ENCODE results near the gene C1QTNF3.
"Not testable (repeated sequence)": the region's sequence is repeated elsewhere in the genome, so short reads cannot be mapped to it uniquely, and the experiment has no call there.

The C1QTNF3 gene, protein sequence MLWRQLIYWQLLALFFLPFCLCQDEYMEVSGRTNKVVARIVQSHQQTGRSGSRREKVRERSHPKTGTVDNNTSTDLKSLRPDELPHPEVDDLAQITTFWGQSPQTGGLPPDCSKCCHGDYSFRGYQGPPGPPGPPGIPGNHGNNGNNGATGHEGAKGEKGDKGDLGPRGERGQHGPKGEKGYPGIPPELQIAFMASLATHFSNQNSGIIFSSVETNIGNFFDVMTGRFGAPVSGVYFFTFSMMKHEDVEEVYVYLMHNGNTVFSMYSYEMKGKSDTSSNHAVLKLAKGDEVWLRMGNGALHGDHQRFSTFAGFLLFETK

DNA sequence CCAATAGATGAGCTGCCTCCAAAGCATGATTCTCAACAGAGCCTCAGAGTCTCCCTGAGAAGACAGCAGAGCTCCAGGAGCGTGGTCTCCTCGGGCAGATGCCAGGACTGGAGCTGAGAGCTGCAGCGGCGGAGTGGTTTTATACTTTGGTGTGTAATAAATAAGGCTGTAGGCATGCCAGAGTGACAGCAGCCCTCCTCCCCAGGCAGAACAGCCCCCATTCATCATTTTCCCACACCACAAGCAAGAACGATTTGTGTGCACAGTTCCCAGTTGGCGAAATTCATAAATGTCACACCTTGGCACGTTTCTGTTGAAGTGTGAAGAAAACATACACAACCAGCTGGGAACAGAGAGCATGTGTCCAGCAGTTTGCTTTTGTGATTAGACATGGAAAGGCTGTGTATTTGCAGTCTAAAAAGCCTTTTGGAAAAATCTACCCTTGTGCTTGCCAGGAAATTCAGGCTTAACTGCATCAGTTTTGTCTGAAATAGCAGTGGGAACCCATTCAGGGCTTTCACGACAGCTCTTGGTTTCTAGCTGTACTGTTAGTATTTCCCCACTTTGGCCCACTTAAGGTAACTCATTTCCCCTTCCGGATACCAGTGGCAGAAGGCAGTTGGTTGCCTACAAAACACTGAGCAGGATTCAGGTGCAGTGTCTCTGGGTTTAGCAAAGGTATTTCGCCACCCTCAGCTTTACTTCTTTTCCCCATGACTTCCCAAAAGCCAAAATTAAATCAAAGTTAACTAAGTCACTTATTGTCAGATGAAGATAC is at the start of gene C1QTNF3:
Gene C1QTNF3, minus strand, starts transcription at position 115 of the 778 bp plus-strand sequence. Its CDS starts 88 bp downstream, at position 27.
- no peak for DNase-seq (ENCODE audit: low spot score)

DNA sequence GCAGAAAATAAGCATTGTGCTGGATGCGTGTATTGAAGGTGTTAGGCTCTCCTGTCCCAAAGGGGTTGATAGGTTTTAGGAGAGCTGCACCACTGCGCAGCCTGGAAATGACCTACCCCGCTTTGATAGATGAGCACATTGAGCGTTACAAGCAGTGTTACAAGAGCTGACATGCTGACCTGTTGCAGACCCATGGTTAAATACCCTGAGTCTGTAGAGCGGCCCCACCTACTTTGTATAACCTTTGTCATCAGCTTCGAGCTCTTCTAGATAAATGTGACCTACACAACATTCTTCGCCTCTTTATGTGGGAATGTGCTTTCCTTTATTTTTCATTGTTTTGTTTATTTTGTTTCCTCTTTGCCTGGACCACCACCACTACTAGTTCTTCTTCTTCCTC is 48.0 kb upstream of the C1QTNF3 start:
- DNase-seq (ENCODE audit: low spot score): peak; percentile 2

DNA sequence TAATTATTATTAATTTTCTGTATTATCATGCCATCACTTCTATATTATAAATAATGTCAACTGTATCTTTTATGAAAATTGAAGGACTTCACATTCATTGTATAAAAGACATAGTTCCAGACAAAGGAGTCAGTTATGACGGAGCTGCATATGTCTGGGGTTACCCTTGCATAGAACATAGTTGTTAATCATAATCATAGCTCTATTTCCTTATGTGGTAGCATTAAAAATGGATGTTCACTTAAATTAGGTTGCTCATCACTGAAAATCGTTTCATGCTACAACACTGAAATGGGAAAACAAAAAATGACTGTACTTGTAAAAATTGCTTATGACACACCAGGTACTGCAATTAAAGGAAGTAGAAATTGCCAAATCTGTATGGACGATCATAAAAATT is 46.8 kb upstream of the C1QTNF3 start:
- DNase-seq (ENCODE audit: low spot score): not testable (repeated sequence)

DNA sequence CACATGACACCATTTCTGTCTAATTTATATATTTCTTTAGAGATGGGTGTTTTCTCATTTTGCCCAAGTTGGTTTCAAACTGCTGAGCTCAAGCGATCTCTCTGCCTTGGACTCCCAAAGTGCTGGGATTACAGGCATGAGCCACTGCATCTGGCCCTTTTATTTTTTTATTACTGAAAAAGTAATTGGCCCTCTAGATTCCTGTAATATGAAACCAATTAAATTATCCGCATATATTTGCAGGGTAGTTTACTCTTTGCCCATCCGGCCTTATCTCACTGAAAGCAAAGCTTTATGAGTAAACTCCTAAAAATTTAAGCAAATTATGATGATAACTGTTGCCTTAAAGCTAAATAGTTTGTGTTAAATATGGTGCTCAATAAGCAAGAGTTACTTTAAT is 44.7 kb upstream of the C1QTNF3 start:
- DNase-seq (ENCODE audit: low spot score): not testable (repeated sequence)

DNA sequence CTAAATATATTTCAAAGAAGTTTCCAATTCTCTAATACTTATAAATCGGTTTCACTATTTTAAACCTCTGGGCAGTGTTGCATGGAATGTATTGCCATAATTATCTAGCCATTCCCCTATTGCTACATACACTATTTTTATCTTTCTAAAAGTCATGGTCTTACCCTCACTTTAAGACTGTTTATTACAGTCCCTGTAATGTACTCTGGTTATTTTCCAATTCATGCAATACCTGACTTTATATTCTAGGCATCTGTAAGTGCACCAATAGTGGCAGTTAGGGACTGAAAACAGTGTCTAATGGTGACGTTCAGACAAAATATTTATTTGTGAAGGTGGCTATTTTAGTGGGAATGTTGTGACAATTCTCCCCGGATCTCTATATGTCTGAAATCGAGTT is 40.9 kb upstream of the C1QTNF3 start:
- DNase-seq (ENCODE audit: low spot score): not testable (repeated sequence)

DNA sequence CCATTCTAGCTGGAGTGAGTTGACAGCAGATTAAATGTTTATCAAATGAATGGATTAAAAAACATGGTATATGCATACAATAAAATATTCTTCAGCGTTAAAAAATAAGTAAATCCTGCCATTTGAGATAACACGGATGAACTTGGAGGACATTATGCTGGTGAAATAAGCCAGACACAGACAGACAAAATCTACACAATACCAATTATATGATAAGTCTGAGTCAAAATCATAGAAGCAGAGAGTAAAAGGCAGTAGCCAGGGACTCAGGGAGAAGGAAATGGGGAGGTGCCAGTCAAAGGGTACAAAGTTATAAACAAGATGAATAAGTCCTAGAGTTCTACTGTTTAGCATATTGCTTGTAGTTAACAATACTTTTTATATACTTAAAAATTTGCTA is 36.5 kb upstream of the C1QTNF3 start:
- DNase-seq (ENCODE audit: low spot score): not testable (repeated sequence)

DNA sequence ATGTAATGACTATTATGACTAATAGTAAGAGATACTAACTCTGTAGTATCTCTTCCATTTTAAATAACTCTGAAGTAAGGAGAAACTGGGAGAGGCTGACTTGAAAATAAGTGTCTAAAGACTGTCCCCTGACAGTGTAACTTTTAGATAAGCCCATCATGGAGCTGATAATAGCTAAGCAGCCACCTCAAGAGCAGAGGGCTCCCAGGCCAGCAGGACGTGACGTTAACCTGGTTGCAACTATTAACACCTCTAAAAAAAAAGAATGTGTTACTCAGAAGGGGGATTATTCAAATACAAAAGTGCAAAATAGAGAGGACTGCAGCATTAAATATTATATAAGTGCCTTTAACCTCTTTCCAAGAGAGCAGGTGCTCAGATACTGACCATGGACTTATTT is 34.6 kb upstream of the C1QTNF3 start:
- not testable (repeated sequence) for DNase-seq (ENCODE audit: low spot score)

DNA sequence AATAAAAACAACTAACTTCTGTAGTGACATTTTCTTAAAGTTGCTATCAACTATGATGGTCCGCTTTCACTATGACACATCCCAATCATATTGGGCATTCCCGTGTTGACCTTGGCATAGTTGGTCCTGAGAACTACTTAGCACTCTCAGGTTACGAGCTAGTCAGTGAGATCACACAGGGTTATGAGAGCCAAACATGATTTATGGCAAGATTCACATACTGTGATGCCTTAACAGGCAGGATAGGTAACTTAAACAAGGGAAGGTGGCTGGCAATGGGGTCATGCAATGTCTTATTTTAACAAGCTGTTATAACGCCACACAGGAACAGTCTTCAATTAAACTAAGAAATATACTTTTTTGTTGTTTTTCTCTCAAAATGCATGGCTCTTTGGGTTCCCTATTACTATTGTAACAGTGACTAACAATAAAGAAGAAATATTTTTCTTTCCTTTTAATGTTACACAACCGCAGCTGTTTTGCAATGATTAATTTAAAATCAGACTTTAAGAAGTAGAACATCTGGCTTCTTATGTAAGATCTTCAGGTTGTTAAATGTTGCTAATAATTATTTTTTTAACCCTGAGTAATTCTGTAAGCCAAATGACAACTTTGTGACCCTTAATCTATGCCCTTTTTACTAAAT is 33.8 kb upstream of the C1QTNF3 start:
- DNase-seq (ENCODE audit: low spot score): not testable (repeated sequence)

DNA sequence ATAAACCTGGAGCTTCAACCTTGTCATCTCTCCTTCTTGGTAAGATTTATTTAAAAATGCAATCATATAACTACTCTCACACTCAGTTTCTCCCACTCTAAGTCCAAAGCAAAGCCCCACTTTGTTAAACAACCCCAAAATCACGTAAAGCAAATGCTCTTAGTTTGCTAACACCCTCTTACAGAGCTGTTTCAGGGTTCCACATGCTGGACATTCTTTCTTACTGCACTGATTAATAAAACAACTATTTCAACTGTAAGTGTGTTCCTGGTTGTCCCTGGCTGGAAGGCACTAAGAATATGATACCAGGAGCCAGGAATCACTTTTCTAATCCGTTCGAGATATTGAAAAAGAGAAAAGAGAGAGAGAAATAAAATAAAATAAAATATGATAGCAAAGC is 31.5 kb upstream of the C1QTNF3 start:
- DNase-seq (ENCODE audit: low spot score): not testable (repeated sequence)

DNA sequence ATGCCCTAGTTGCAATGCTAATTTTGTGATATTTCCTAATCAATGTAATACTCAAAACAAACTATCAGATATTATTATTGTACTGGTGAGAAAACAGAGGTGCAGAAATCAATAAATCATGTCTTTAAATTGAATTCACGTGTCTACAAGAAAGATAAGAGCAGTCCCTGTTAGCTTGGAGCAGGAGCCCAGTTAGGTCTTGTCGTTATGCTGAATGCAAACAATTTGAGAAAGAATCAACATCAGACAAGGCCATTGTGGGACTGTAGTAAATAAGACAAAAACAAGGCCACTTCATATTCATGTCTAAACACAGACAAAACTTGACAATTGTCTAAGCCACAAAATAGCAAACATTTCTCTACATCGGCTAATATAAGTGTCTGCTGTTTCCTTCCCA is 31.1 kb upstream of the C1QTNF3 start:
- not testable (repeated sequence) for DNase-seq (ENCODE audit: low spot score)

DNA sequence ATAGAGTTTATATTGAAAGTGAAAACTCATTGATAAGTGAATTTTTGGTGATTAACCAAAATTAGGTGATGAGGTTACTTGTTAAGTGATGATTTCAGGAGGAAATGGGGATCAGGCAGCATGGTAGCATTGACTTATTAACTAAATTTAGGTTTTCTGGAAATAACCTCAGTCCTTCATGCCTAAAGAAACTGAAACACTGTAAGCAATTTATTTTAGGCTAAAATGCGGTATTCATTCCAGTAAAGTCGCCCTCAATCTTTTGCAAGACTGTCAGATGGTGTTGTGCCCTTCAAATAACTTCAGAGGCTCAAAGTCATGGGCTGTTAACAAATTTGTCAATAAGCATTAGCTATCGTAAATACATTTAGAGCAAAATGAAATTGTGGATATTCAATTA is 27.6 kb upstream of the C1QTNF3 start:
- not testable (repeated sequence) for DNase-seq (ENCODE audit: low spot score)

DNA sequence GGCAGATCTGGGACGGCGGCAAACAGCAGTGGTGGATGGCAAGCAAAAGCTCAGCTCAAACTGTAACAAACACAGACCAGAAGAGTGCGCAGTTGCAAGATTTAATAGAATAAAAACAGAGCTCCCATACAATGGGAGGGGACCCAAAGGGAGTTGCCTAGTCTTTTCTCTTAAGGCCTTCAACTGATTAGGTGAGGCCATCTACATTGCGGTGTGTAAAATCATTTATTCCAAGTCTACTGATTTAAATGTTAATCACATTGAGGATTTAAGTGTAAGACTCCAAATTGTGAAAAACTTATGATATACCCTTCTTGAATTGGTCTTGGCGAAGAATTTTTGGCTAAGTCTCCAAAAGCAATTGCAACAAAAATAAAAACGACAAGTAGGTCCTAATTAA is 21.6 kb upstream of the C1QTNF3 start:
- no peak for DNase-seq (ENCODE audit: low spot score)

DNA sequence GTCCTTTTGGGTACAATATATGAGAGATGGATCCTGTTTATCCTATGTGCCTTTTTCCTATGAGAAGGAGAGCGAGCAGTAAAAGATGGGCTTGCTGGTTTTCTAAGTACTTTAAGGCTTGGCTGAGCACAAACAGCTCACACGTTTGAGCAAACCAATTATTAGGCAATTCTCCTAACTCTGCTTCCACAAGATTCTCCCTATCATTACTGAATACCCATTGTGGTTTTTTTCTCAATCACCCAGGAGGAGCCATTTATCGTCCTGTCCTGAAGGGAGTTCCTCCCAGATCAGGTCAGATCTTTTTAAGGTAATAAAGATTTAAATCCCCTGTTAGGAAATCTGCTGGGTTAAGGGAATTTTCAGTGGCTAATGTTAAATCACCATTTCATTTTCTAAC is 19.4 kb upstream of the C1QTNF3 start:
- no peak for DNase-seq (ENCODE audit: low spot score)

DNA sequence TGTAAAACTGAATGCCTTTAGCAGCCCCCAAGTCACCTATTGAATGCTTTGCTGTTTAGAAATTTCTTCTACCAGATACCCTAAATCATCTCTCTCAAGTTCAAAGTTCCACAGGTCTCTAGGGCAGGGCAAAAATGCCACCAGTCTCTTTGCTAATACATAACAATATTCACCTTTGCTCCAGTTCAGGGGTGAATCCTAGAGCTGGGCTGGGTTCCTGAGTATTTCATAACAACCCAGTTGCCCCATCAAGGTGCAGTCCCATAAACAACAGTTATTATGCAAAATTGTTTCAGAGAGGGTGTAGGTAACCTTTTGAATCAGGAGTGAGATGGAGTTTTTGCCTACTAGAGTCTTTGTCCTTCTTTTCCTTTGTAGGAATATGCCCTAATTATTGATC is 19.0 kb upstream of the C1QTNF3 start:
- DNase-seq (ENCODE audit: low spot score): no peak

DNA sequence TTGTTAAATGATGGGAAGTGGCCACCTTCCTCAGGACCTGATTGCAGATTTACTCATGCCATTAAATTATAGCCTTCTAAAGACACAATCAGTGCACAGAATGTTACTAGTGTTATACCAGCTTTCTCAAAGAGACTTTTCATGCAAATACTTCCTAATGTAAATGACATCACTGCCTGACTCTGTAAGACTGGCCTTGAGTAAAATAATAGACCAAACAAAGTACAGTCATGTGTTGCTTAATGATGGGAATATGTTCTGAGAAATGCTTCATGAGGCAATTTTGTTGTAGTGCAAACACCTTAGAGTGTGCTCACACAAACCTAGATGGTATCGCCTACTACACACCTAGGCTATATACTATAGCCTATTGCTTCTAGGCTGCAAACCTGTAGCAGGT is 17.0 kb upstream of the C1QTNF3 start:
- DNase-seq (ENCODE audit: low spot score): no peak

DNA sequence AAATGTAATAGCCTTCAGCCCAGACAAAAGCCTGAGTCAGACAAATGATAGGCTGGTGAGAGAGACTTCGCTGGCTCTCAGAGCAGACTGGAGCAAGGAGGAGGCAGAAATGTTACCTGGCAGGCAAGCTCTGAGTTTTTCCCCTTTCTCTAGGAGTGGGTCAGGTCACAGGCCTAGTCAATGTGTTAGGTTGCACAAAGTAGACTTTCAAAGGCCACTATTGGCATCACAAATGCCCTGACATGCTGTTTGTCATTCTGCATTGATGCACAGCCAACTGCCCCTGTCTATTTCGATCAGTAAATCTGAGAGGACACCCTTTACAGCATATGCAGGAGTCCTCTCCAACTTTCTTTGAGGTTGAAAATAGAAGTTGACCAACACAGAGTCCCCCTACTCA is 15.5 kb upstream of the C1QTNF3 start:
- no peak for DNase-seq (ENCODE audit: low spot score)

DNA sequence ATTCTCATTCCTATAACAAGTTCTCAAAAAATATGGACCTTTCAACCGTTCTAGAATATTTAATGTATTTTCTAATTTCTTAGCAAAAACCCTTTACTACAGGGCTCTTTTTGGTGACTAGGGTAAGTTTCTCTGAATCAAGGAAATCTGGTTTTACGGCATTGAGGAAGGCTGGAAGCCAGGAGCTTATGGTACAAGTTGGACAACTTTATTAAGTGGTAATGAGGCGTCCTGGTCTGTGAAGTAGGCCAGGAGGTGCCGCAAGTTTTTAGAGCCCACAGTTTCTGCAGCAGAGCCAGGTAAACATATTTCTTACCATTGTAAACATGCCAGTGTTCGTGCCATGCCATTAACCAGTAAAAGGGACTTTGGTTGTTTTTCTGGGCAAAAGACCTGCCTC is 14.6 kb upstream of the C1QTNF3 start:
- DNase-seq (ENCODE audit: low spot score): no peak

DNA sequence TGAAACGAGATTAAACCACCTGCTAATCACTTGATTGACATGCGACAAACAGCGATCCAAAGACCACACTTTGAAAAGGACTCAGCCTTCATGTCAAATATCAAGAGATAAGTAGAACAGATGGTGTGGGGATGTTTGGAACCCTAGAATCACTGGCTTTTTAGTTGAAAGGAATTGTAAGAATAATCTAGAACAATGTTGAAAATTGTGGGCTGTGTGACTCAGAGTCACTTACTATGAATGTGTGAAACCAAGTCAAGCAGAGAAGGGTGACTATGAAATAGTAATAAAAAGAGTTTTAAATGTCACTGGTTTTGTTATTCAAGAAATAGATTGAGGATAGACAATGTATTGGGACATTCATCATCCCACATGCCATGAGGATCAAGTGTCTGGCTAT is 14.1 kb upstream of the C1QTNF3 start:
- DNase-seq (ENCODE audit: low spot score): no peak

DNA sequence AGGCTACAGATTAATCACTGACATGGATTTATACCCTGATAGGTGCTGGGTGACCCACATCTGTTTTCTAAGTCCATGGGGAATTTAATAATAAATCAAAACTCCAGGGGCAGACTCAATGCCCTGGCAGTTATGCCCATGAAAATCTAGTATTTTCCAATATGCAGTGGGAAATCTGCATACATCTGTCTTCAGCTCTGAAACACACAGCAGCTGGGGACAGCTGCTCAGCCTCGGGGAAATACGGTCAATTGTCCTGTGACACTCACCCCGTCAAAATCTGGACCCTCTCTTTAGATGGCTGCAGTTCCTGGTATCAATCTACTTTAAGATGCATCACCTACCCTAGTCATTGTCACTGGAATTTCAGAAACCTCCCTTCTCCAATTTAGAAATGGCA is 12.7 kb upstream of the C1QTNF3 start:
- DNase-seq (ENCODE audit: low spot score): no peak

DNA sequence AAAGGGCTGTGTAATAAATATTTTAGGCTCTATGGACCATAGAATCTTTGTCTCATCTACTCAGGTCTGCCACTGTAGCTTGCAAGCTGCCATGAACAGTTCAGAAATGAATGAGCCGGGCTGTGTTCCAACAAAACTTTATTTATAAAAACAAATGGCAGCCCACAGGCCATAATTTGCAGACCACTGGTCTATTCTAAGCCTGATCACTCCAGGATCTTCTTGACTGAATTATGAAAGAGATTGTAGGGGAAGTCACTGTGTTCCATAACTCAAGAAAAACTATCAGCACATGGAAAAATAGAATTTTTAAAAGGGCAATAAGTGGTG is 11.4 kb upstream of the C1QTNF3 start:
- no peak for DNase-seq (ENCODE audit: low spot score)

DNA sequence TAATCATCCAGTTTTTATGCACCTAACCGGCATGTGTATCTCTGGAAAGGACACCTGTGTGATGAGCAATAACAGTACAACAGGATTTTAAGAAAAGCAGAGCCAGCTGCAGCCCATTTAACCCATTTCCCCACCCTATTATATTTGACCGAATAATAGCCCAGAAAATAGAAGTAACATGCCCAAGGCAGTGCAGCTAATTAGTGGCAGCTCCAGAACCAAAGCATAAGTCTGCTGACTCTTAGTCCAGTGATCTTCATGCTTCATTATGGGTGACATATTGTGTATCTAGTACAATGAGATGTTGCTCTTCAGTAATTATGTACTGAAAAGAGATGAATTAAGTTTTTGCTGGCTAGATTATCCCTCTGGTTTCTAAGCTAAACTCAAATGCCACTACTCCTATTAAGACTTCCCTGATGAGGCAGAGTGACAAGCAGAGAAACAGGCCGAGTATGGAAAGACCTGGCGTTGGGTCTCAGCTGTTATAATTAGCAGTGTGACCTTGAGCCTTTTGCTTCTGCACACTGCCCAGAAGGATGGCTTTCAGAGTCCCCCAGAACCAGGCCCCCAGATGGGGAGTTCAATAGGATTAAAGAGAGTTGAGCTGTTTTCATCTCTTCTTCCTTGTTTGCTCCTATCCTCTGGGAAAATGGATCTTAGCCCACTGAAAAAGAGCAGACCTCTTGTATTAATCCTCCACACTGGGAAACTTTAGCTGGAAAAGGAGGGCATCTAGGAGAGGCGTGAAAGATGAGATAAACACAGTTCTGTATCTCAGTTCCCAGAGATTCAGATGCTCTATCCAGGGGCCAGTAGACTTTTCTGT is 10.8 kb upstream of the C1QTNF3 start:
- no peak for DNase-seq (ENCODE audit: low spot score)

DNA sequence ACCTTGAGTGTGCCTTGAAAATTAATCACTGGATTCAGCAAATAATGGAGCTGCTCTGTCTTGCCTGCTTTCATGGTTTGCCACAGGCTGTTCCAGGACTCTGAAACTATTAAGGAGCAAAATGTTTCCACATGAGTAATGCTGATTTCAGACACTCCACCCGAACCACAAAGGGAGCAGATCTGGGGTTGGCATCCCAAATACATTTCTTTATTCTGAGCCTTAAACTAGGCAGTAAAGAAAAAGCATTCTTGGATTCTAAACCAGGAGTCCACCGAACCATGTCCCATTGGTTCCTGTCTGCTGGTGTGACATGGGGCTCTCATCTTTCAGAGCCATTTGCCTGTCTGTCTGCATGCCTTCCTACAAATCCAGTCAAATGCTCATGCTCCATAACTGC is 10.1 kb upstream of the C1QTNF3 start:
- DNase-seq (ENCODE audit: low spot score): no peak
